MM.1S (cell line): ENCODE measurements around the gene TPBGL.

Experiments used
- DNase-seq: peaks from one replicate; pipeline ENCODE4 v3.0.0-alpha.2; 2015
- H2AFZ ChIP-seq: fragments of 300-600 bp; sonication (generic); 2 replicates; pipeline ENCODE4 v1.6.0; 2016; ENCODE audit warnings: antibody characterized with exemption, low read length
- H3F3A ChIP-seq: fragments of 300-600 bp; sonication (generic); 2 replicates; pipeline ENCODE4 v1.6.1; 2016; ENCODE audit warnings: mild to moderate bottlenecking, antibody characterized with exemption, low read length, moderate library complexity, mixed read lengths; ENCODE audit not compliant: insufficient read depth
- H3K27ac ChIP-seq: fragments of 300-600 bp; sonication (generic); 2 replicates; pipeline ENCODE4 v1.5.1; 2016; ENCODE audit warnings: mild to moderate bottlenecking, low read length
- H3K27me3 ChIP-seq: fragments of 300-600 bp; sonication (generic); replicated peaks from 2 replicates; pipeline ENCODE4 v1.6.0; 2016; ENCODE audit warnings: low read length; ENCODE audit not compliant: insufficient read depth
- H3K36me3 ChIP-seq: fragments of 300-600 bp; sonication (generic); replicated peaks from 2 replicates; pipeline ENCODE4 v1.6.1; 2016; ENCODE audit warnings: mild to moderate bottlenecking, low read length, mixed read lengths; ENCODE audit not compliant: insufficient read depth
- H3K4me1 ChIP-seq: fragments of 300-600 bp; sonication (generic); 2 replicates; pipeline ENCODE4 v1.6.1; 2016; ENCODE audit warnings: low read length, mixed read lengths
- H3K4me2 ChIP-seq: fragments of 300-600 bp; sonication (generic); 2 replicates; pipeline ENCODE4 v1.6.0; 2016; ENCODE audit warnings: low read depth, low read length
- H3K4me3 ChIP-seq: fragments of 300-600 bp; sonication (generic); 2 replicates; pipeline ENCODE4 v1.5.1; 2016; ENCODE audit warnings: low read length, mixed read lengths
- H3K79me2 ChIP-seq: fragments of 300-600 bp; sonication (generic); 2 replicates; pipeline ENCODE4 v1.6.1; 2016; ENCODE audit warnings: mixed run types, low read length, mixed read lengths
- H3K9ac ChIP-seq: fragments of 300-600 bp; sonication (generic); 2 replicates; pipeline ENCODE4 v1.6.1; 2016; ENCODE audit warnings: low read length, mixed read lengths
- H3K9me2 ChIP-seq: fragments of 300-600 bp; sonication (generic); replicated peaks from 2 replicates; pipeline ENCODE4 v1.6.1; 2016; ENCODE audit warnings: mild to moderate bottlenecking, low read length, mixed read lengths; ENCODE audit not compliant: insufficient read depth
- H3K9me3 ChIP-seq: fragments of 300-600 bp; sonication (generic); replicated peaks from 2 replicates; pipeline ENCODE4 v1.6.1; 2016; ENCODE audit warnings: mild to moderate bottlenecking, low read length, mixed read lengths; ENCODE audit not compliant: insufficient read depth
- H4K20me1 ChIP-seq: fragments of 300-600 bp; sonication (generic); 2 replicates; pipeline ENCODE4 v1.6.1; 2016; ENCODE audit warnings: mild to moderate bottlenecking, low read length, moderate library complexity, mixed read lengths; ENCODE audit not compliant: insufficient read depth
- EZH2 ChIP-seq: fragments of 300-600 bp; sonication (generic); optimal IDR thresholded peaks from 2 replicates; pipeline ENCODE3; 2017; ENCODE audit warnings: low read depth, mild to moderate bottlenecking, antibody characterized with exemption, low read length, mixed read lengths
- EZH2phosphoT487 ChIP-seq: fragments of 300-600 bp; sonication (generic); IDR thresholded peaks from 2 replicates; pipeline ENCODE4 v1.6.1; 2018; ENCODE audit warnings: antibody characterized with exemption, low read length
- TF ChIP-seq, protein P1 (sequence below): fragments of 300-600 bp; sonication (generic); IDR thresholded peaks from 2 replicates; pipeline ENCODE4 v1.5.1; 2016; ENCODE audit warnings: antibody characterized with exemption, low read length, mixed read lengths

Gene TPBGL

DNA sequence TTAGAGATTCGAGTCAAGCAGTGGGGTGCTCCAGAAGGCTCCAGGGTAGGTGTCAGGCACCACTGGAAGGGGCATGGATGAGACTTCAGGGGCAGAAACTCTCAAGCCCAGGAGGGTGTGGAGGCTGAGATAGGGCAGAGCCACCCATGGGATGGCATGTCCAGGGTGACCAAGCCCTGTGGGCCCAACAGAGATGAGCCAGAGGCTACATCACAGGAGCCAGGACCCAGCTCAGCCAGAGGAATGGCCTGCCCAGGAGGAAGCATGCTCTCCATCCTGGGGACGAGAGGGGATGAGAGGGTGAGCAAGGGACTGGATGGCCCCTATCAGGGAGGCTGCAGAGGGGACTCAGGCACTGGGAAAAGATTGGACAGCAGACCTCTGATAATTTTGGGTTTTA lies 46.9 kb upstream of the TPBGL start:
- H3K79me2 ChIP-seq: no peaks in the 10 kb centered on the region
- H3K9me3 ChIP-seq: no peaks in the 10 kb centered on the region
- H3K4me1 ChIP-seq: no peaks in the 10 kb centered on the region
- H3K9ac ChIP-seq: no peak overlapping the region
- H3K4me2 ChIP-seq: no peak overlapping the region
- no peaks in the 10 kb centered on the region for H3K9me2 ChIP-seq
- no peaks in the 10 kb centered on the region for H3K36me3 ChIP-seq
- H3K27ac ChIP-seq: no peak overlapping the region
- DNase-seq: no peak
- TF ChIP-seq EZH2phosphoT487 (no peak), EZH2 (no peak)
- TF ChIP-seq, protein P1, sequence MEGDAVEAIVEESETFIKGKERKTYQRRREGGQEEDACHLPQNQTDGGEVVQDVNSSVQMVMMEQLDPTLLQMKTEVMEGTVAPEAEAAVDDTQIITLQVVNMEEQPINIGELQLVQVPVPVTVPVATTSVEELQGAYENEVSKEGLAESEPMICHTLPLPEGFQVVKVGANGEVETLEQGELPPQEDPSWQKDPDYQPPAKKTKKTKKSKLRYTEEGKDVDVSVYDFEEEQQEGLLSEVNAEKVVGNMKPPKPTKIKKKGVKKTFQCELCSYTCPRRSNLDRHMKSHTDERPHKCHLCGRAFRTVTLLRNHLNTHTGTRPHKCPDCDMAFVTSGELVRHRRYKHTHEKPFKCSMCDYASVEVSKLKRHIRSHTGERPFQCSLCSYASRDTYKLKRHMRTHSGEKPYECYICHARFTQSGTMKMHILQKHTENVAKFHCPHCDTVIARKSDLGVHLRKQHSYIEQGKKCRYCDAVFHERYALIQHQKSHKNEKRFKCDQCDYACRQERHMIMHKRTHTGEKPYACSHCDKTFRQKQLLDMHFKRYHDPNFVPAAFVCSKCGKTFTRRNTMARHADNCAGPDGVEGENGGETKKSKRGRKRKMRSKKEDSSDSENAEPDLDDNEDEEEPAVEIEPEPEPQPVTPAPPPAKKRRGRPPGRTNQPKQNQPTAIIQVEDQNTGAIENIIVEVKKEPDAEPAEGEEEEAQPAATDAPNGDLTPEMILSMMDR: no peak
- no peak overlapping the region for H2AFZ ChIP-seq
- no peak overlapping the region for H3K4me3 ChIP-seq
- H4K20me1 ChIP-seq: no peaks in the 10 kb centered on the region
- H3F3A ChIP-seq: no peaks in the 10 kb centered on the region
- 0 out of 2 replicates have a peak, but pooled peaks cover 4% of the 10 kb centered on the region for H3K27me3 ChIP-seq

DNA sequence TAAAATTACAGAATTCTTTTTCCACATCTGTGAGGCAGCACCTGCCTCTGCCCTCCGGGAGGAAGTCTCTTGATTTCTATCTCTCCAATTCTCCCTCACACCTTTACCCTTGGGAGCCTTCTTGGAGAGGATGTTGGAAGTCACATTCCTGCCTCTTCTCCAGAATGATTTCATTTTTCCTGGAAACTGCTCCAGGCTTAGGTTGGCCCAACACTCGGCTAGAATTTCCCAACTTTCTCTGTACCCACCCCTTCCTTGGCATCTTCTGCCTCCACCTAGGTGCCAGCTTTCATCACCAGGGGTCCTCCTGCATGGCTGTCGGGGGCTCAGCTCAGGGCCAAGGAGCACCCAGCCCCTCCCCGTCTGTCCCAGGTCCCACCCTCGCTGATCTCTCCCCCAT lies 46.4 kb upstream of the TPBGL start:
- Histone ChIP-seq H3K4me2 (no peak overlapping the region), H3F3A (no peaks in the 10 kb centered on the region), H4K20me1 (no peaks in the 10 kb centered on the region), H3K27me3 (0 out of 2 replicates have a peak, but pooled peaks cover 4% of the 10 kb centered on the region), H3K4me1 (no peaks in the 10 kb centered on the region), H3K79me2 (no peaks in the 10 kb centered on the region), H2AFZ (no peak overlapping the region), H3K36me3 (no peaks in the 10 kb centered on the region), H3K9me2 (no peaks in the 10 kb centered on the region), H3K9me3 (no peaks in the 10 kb centered on the region), H3K27ac (no peak overlapping the region), H3K4me3 (no peak overlapping the region), H3K9ac (no peak overlapping the region)
- no peak for DNase-seq
- no peak for TF ChIP-seq EZH2
- TF ChIP-seq EZH2phosphoT487: no peak
- TF ChIP-seq, protein P1: no peak

DNA sequence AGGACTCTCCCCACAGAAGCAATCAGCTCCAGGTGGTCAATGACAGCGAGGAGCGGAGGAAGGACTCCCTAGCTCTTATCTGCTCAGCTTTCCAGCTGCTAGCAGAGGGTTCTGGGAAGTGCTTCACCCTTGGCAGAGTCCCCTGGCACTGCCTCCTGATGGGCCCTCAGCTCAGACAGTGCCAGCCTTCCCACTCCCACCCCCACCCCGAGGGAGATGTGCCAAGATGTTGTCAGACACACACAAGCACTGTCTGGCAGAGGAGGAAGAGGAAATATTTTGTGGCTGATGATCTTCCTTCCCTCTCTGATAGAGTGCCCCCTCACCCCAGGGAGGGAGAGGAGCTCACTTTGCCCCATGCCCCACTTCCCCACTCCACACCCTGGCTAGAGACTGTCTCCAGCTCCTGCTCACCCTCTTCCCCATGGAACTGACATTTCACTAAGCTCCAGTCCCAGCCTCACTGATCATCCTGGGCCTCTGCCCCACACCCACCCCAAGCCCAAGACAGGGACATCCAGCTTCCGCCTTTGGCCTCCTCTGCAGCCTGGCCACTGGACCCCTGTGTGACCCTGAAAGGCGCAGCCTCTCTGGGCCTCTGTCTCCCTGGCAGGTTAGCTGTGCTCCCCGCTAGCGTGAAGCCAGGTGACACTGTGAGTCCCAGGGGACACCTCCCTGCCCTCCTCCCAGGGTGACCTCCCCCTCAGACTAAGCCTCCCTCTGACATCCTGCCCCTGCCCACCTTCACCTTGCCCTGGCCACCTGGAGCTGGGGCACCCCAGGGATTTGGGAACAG lies 45.2 kb upstream of the TPBGL start:
- H2AFZ ChIP-seq: no peak overlapping the region
- H3K4me3 ChIP-seq: no peak overlapping the region
- no peaks in the 10 kb centered on the region for H3K9me3 ChIP-seq
- H3K79me2 ChIP-seq: no peaks in the 10 kb centered on the region
- no peak overlapping the region for H3K4me2 ChIP-seq
- no peak overlapping the region for H3K27ac ChIP-seq
- TF ChIP-seq EZH2 (no peak), EZH2phosphoT487 (no peak)
- TF ChIP-seq, protein P1: no peak
- no peaks in the 10 kb centered on the region for H3K4me1 ChIP-seq
- H3K9me2 ChIP-seq: no peaks in the 10 kb centered on the region
- H4K20me1 ChIP-seq: no peaks in the 10 kb centered on the region
- no peaks in the 10 kb centered on the region for H3K36me3 ChIP-seq
- 0 out of 2 replicates have a peak, but pooled peaks cover 4% of the 10 kb centered on the region for H3K27me3 ChIP-seq
- no peaks in the 10 kb centered on the region for H3F3A ChIP-seq
- no peak overlapping the region for H3K9ac ChIP-seq
- no peak for DNase-seq
